SH-SY5Y (cell line): Measurements from ENCODE around the gene GBGT1.

Source experiments
- GATA2 ChIP-seq: IDR thresholded peaks from 2 replicates; pipeline ENCODE4 v1.6.1; 2011; ENCODE audit warnings: mild to moderate bottlenecking, low read depth, low read length
- GATA3 ChIP-seq: IDR thresholded peaks from 2 replicates; pipeline ENCODE4 v1.6.1; 2011; ENCODE audit warnings: low read depth, mild to moderate bottlenecking, low read length, moderate library complexity

- TF ChIP-seq GATA2 (no peak), GATA3 (no peak)
These were observed 42.5 kb upstream of the GBGT1 start for GRCh38 chr9:133205996-133206931.
